ENCODE data around the gene C11orf91. TPM values are rescaled to one million over a fixed set of nuclear protein-coding genes. Genes with fewer than 3 reads are reported as not detected.

C11orf91 gene
- total and polyA plus RNA-seq, 2 of the 8 experiments (the other 6 are each of a cell fraction or from before 2014, with no cell fraction given): not detected

- 88% methylated on average over 5 of the region's 5 CpGs; no CpG with 5 or more reads in 1 of the 2 experiments for WGBS, 2 experiments (ENCODE audit: extremely low coverage in 1 of 2, insufficient coverage in 1 of 2, insufficient read length in 1 of 2, insufficient replicate concordance in 2 of 2, low coverage in 1 of 2, low lambda C conversion rate in 2 of 2, missing lambda C conversion rate in 1 of 2)
- Histone ChIP-seq H3K36me3 (ENCODE audit: control insufficient read depth in 2 of 4, insufficient read depth in 4 of 4, low read length in 3 of 4) (peaks cover 8 to 38% (median 22%) of the 10 kb centered on the region in 4 experiments; a peak in 7 of 8 replicates), H3K23ac (ENCODE audit: insufficient read length) (no peak overlapping the region), H3K4me3 (ENCODE audit: extremely low read depth in 1 of 4, insufficient read depth in 2 of 4, low read depth in 3 of 4, low read length in 4 of 4) (no peak overlapping the region), H3K9me3 (ENCODE audit: insufficient read depth in 2 of 2, low read depth in 1 of 2, low read length in 1 of 2) (no peaks in the 10 kb centered on the region), H2AFZ (ENCODE audit: low read length) (no peak overlapping the region), H3K56ac (replicated peaks; ENCODE audit: insufficient read length, low read depth, low read length) (no peak overlapping the region), H3K9ac (replicated peaks in 1 of 4; ENCODE audit: extremely low read depth in 1 of 4, low read depth in 3 of 4, low read length in 3 of 4) (no peak overlapping the region), H2BK12ac (ENCODE audit: low read depth, low read length) (no peak overlapping the region), H4K5ac (ENCODE audit: insufficient read length, low read depth, low read length) (no peak overlapping the region), H4K20me1 (replicated peaks in 1 of 2; ENCODE audit: control insufficient read depth in 1 of 2, insufficient read depth in 2 of 2, low read length in 2 of 2) (peaks cover 0 to 3% of the 10 kb centered on the region in 2 experiments), H2AK5ac (ENCODE audit: low read depth, low read length) (no peak overlapping the region), H3K14ac (ENCODE audit: insufficient read length) (no peak overlapping the region), H2BK120ac (replicated peaks; ENCODE audit: low read depth, low read length) (no peak overlapping the region), H2BK20ac (ENCODE audit: low read length) (no peak overlapping the region), H2BK5ac (ENCODE audit: low read depth, low read length) (no peak overlapping the region), H2BK15ac (ENCODE audit: low read length) (no peak overlapping the region), H3K4me2 (ENCODE audit: insufficient read depth in 1 of 2, low read depth in 2 of 2, low read length in 2 of 2) (no peak overlapping the region), H3K79me1 (ENCODE audit: low read depth, low read length) (no peaks in the 10 kb centered on the region), H3K27ac (ENCODE audit: low read depth, low read length) (no peak overlapping the region), H3K79me2 (ENCODE audit: control insufficient read depth in 1 of 2, insufficient read depth in 2 of 2, low read length in 2 of 2) (no peaks in the 10 kb centered on the region), H3K4ac (replicated peaks; ENCODE audit: insufficient read length, low read depth, low read length) (no peak overlapping the region), H3K27me3 (replicated peaks in 1 of 4; ENCODE audit: control insufficient read depth in 3 of 4, extremely low read depth in 1 of 4, insufficient read depth in 3 of 4, low read length in 3 of 4) (no peaks in the 10 kb centered on the region), H4K91ac (replicated peaks; ENCODE audit: insufficient read length, low read length) (no peak overlapping the region), H3K23me2 (ENCODE audit: low read depth, low read length) (no peaks in the 10 kb centered on the region), H4K8ac (ENCODE audit: extremely low read depth, insufficient read depth, low read length) (no peak overlapping the region), H3K18ac (ENCODE audit: extremely low read depth, low read length) (no peak overlapping the region), H3K4me1 (replicated peaks in 1 of 4; ENCODE audit: control insufficient read depth in 3 of 4, insufficient read depth in 4 of 4, low read length in 3 of 4) (no peaks in the 10 kb centered on the region)
- no peak for FAIRE-seq
- TF ChIP-seq SIN3A (conservative IDR thresholded peaks at IDR 0.05 in 1 of 2, IDR thresholded peaks at IDR 0.05 in 1 of 2; ENCODE audit: low read depth in 1 of 2, low read length in 2 of 2): no peak
- no peak for DNase-seq (ENCODE audit: low read depth in 1 of 2, low spot score in 2 of 2)
- ChIA-PET POLR2A (ENCODE audit: partially characterized antibody) (interaction anchor here (1.0 kb wide), 1 partner anchor 12 kb away, joined by 3 read pairs; no protein-coding TSS in a partner anchor), CTCF (ENCODE audit: partially characterized antibody) (interaction anchor here (0.7 to 1.9 kb wide), 3 partner anchors 9 to 169 kb away, joined by 3 to 5 read pairs (median 3); no protein-coding TSS in a partner anchor)
Observed at GRCh38 chr11:33713151-33713855, 12.7 kb upstream of the C11orf91 start.

Data from H1 (cell line).